Sigmoid colon (tissue), 4 donors: ENCODE results near the gene TLDC2.

Experiments
- CTCF ChIP-seq, 4 experiments: fragments of 450-650 bp in 3 of 4; fragments of 200-600 bp in 1 of 4; IDR thresholded peaks; one replicate each; pipeline ENCODE4 v1.5.1; 2016 to 2019; ENCODE audit warnings: antibody characterized with exemption in 4 of 4, mild to moderate bottlenecking in 3 of 4, moderate library complexity in 2 of 4
- POLR2A ChIP-seq, 2 donors: fragments of 450-650 bp; IDR thresholded peaks; one replicate each; pipeline ENCODE4 v1.6.1; 2016; ENCODE audit warnings: antibody characterized with exemption in 2 of 2, mild to moderate bottlenecking in 2 of 2, moderate library complexity in 2 of 2
- POLR2AphosphoS5 ChIP-seq, 4 donors: sonication (generic); formaldehyde crosslinking; IDR thresholded peaks; one replicate each; pipeline ENCODE4 v1.6.1; 2017; ENCODE audit warnings: antibody characterized with exemption in 4 of 4

- no peak for TF ChIP-seq POLR2A (IDR thresholded peaks at IDR 0.05)
- TF ChIP-seq POLR2AphosphoS5 (IDR thresholded peaks at IDR 0.05): peak in 2 of 4 donors; percentile 38
- TF ChIP-seq CTCF (IDR thresholded peaks at IDR 0.05): no peak
Measured at GRCh38 chr20:36827541-36828279, 48.2 kb upstream of the TLDC2 start.
